Endometrial microvascular endothelial cells (primary cell): ENCODE measurements around the gene DHX8. TPM values are rescaled to one million over a fixed set of nuclear protein-coding genes. Genes with fewer than 3 reads are reported as not detected.

Source experiments
- in situ Hi-C: cut with HindIII; loops from 2 replicates; pipeline ENCODE4 v1.10.0; 2017; ENCODE audit warnings: low sequenced_read_pairs, low pct_unique_long_range_greater_than_20kb; ENCODE audit errors: inconsistent ontology term
- total RNA-seq: library from RNA; depleted of rRNA; stranded (reverse); fragments of >200 nt; gene quantifications from one replicate; pipeline ENCODE4 v1.2.3, GENCODE V29; 2015; ENCODE audit errors: inconsistent ontology term

DHX8 gene
- total RNA-seq, 1 donor from 2014 or later = 35.4 TPM

GRCh38 chr17:43542859-43543258 is 59.1 kb downstream of the DHX8 start:
- in situ Hi-C loops = no loop called here

- in situ Hi-C loops = no loop called here
Observed at GRCh38 chr17:43543300-43543699, 59.5 kb downstream of the DHX8 start.

GRCh38 chr17:43543771-43544575 is 60.2 kb downstream of the DHX8 start:
- in situ Hi-C loops = no loop called here

- in situ Hi-C loops = no loop called here
Observed at GRCh38 chr17:43545383-43545632, 61.5 kb downstream of the DHX8 start.

- in situ Hi-C loops = no loop called here
Observed at GRCh38 chr17:43546319-43547188, 62.8 kb downstream of the DHX8 start, which contains the start of gene ETV4. Gene ETV4, minus strand, starts transcription at chr17:43546340. Its CDS starts 723 bp downstream, at chr17:43545617.

- in situ Hi-C loops = no loop called here
Observed at GRCh38 chr17:43547189-43547550, 63.4 kb downstream of the DHX8 start.

- in situ Hi-C loops = no loop called here
Observed at GRCh38 chr17:43547659-43548256, 64.0 kb downstream of the DHX8 start.

GRCh38 chr17:43548689-43549379 is 65.1 kb downstream of the DHX8 start:
- in situ Hi-C loops = no loop called here

- in situ Hi-C loops = no loop called here
Observed at GRCh38 chr17:43549496-43549895, 65.7 kb downstream of the DHX8 start.

- in situ Hi-C loops = no loop called here
Observed at GRCh38 chr17:43550754-43551153, 67.0 kb downstream of the DHX8 start.

- in situ Hi-C loops = no loop called here
Observed at GRCh38 chr17:43552229-43552837, 68.6 kb downstream of the DHX8 start.

GRCh38 chr17:43553573-43553972 is 69.8 kb downstream of the DHX8 start:
- in situ Hi-C loops = no loop called here

GRCh38 chr17:43554857-43555256 is 71.1 kb downstream of the DHX8 start:
- in situ Hi-C loops = no loop called here

- in situ Hi-C loops = no loop called here
Observed at GRCh38 chr17:43556292-43556691, 72.5 kb downstream of the DHX8 start.

GRCh38 chr17:43558805-43559160 is 75.0 kb downstream of the DHX8 start:
- in situ Hi-C loops = no loop called here

GRCh38 chr17:43559161-43559816 is 75.5 kb downstream of the DHX8 start:
- in situ Hi-C loops = no loop called here

- in situ Hi-C loops = no loop called here
Observed at GRCh38 chr17:43560461-43561427, 77.0 kb downstream of the DHX8 start.
